HG03039 (cell line): Measurements from ENCODE around the gene ATOSB.

ENCODE experiments used
- ATAC-seq: cut with Tn5 transposase; IDR thresholded peaks from one replicate; pipeline ENCODE4 v1.9.1; 2021; ENCODE audit warnings: mild to moderate bottlenecking, moderate library complexity; ENCODE audit not compliant: unreplicated experiment

Gene ATOSB

DNA sequence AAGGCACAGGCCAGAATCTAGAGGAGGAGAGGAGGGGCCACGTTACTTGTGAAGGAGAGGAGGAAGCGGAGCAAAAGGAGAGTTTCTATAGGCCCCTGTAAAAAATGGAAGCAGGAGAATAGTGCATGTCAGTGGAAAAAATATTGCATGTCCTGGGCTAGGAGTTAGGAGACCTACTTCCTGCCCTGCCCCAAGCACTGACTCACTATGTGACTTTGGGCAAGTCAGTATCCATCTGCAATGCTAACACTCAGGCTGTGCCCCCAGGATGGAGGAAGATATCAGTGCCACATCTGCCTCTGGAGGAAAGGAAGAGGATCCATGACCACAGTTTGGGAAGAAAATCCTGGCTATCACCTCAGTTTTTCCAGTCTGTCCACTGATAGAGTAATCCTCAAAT lies 26.2 kb downstream of the ATOSB start:
- no peak for ATAC-seq

DNA sequence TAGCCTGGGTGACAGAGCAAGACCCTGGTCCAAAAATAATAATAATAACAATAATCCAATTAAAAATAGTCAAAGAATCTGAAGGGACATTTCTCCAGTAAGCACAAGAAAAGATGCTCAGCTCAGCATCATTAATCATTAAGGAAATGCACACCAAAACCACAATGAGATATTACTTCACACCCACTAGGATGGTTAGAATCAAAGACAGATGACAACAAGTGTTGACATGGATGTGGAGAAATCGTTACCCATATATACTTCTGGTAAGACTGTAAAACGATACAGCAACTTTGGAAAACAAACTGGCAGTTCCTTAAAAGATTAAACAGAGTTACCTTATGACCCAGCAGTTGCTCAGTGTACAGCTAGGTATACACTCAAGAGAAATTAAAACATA lies 30.6 kb downstream of the ATOSB start:
- ATAC-seq, result no peak

DNA sequence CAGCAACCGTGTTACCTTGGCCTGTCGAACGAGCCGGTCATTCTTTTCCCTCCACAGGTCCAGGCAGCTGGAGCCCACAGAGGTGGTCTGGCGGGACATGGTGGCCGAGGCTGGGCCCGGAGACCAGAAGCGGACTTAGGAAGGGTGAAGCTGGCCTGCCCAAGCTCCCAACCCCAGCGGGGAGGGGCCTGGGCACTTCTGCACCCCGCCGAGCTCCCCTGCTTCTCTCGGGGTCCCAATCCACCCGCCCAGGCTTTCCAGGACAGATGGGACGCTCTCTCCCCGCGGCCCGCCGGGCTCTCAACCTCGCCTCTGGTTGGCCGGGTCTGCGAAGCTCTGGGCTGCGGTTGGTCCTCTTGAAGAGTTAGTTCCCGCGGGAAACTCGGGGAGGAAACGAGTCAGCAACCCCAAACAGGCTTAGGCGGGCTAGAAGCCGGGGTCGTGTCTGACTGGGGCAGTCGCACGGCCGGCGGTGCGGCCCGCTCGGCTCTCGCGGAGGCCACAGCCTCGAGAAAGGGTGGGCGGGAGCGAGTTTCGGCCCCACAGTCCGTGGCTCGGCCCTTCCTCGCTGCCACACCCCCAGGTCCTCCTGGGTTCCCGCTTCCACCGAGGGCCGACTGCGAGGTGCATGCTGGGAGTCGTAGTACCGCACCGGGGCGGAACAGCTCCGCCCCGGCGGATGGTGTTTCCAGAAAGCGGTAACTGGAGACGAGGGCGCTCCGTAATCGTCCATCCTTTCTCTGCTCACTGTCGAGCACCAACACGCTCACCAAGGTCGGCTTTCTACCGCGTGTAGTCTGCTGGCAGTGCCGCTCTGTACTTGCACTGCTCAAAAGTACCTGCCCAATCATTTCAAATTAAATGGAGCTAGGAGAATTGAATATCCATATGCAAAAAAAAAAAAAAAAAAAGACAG lies 36.0 kb downstream of the ATOSB start, which contains the start of gene FANCG:
Gene FANCG (minus strand): TSS at position 517 of the 916 bp plus-strand sequence. CDS start 418 bp downstream, at position 99.
- peak; percentile 86 for ATAC-seq

DNA sequence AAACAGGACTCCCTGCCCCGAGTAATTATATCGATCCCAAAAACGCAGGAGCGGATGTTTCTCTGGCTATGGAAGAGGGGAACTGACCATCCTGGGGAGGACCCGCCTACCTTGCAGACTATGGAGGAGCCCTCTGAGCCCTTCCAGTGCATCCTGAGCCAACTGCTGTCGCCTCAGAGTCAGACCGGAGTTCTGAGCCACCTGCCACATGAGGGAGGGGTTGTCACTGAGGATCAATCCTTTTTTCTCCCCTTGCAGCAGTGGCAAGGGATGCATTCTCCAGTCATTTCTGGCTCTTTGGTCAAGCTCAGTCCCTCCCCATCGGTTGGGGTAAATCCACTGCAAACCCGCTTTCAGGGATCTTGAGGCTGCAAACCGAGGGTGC lies 36.6 kb downstream of the ATOSB start:
- ATAC-seq, result no peak

DNA sequence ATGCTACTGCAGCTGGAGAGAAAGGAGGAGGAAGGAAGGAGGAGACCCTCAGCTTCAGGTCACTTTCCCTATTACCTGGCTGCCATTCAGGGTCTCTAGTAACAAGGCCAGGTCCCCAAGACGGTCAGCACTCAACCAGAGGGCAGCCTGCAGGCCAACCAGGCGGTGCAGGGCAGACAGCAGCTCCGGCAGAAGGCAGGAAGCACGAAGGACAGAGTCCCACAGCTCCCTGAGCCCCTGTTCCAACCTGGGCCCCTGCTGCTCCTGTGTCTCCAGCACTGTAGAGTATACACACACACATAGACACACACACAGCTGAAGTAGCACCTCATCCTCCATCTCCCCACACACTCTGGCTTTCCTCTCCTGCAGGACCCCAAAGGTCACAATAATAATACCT lies 37.6 kb downstream of the ATOSB start:
- no peak for ATAC-seq

DNA sequence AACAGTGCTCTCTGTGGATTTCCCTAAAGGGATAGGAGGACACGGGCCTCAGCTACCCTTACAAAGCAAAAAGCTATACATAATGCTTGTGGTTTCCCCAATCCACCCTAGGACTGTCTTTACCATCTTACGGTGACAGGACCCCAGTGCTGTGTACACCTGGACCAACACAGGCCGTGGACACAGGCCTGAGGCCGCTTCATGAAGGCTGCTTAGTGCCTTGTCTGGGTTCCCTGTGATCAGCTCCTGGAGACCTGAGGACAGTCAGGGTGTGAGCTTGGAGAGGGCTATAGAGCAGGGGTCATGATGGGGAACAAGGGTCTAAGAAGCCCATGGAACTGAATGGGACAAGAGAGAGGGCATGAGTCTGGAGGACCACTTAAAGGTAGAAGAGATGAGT lies 38.8 kb downstream of the ATOSB start:
- no peak for ATAC-seq

DNA sequence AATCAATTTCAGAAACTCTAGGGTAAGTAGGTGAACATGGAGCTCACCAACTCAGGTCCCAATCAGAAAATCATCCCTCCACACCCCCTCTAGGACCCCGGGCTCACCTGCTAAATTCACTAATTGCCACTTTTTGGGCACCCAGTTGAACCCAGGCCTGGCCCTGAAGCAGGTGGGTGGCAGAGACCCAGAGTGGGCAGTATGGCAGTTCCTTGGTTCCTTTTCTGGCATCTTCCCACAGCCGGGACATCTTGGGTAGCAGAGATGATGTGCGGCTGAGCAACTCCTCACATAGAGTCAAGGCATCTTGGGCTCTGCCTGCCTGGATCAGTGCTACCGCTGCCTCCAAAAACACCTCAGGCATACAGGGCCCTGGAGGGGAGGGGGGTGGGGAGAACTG lies 40.3 kb downstream of the ATOSB start:
- ATAC-seq, result no peak

DNA sequence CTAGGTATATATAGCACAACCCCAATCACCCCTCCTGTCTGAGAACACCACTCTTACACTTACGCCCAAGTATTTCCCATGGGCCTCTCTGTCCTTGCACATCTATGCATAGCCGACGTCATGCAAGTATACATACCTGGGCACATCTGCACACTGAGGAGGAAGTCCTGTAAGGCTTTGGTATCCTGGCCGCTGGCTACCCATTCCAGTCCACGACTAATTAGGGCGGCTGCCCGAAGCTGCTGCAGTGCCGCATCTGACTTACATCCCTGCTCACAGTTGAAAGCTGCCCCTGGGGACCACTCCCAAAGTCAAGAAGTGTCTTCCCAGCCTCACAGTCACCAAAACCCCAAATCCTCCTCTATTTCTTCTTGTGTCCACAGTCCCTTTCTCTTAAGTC lies 40.9 kb downstream of the ATOSB start:
- no peak for ATAC-seq

DNA sequence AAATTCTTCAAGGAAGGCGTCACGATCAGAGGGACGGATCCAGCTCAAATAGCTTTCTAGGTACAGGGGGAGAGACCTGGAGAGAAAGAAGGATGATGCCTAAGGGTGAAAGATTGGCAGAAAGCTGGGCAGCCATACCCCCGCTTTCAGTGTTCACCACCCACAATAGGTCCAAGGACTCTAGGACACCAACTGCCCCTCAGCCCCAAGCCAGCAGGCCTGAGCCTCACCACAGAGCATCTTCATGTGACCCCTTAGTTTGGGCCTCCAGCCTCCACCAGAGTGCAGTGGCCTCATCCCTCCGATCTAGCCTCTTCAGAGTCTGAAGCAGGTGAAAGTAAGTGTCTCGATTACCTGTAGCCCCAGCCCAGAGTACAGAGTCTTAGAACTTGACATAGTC lies 41.5 kb downstream of the ATOSB start:
- ATAC-seq, result no peak

DNA sequence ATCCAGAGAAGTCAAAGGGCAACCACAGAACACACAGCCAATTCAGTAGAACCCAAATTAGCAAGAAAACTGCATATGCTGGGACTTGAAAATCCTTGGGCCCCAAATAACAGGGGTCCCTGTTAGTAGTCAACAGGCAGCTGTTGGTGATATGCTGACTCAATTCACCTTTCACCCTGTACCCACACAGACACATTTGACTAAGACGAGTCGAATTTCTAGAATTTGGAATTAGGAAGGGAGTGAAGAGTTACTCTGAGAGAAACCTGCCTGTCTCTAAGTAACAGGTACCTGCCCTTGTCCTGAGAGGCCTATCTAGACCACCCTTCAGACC lies 42.4 kb downstream of the ATOSB start:
- ATAC-seq, result no peak

DNA sequence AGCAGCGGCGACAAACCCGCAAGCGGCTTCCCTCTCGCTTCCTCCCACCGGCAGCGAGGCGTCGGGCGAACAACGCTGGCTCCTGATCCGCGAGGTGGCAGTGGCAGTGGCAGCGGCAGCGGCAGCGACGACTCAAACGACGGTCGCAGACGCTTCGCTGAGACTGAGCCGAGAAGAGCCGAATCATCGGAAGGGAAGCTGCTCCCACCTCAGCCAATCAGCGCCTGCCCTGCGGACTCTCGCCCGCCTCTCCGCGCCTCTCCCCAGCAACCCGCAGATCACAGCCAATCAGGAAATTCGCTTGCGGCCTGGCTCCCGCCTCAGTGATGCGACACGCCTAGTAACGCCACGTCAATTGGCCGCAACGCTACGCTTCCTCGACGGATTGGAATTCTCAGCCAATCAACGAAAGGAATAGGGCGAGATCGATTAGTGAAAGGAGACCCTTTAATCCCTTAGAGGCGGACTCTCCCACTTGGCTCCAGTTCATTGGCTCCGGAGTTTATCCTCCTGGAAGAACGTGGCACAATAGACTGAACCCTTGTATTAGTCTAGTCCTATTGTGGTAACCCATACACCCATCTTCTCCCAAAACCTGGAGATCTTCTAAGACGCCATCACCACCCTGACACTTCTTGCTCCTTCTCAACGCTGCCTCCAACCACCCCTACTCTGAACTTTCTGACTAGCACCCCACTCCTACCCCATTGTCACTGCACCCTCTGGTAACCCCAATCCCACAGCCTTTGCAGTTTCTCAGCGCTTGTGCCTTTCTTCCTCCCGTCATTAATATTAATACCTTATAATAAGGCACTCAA lies 43.0 kb downstream of the ATOSB start, which contains the start of gene VCP:
Gene VCP (minus strand): TSS at position 165 of the 818 bp plus-strand sequence. CDS start 272 bp downstream, outside the sequence.
- ATAC-seq, result peak; percentile 75

DNA sequence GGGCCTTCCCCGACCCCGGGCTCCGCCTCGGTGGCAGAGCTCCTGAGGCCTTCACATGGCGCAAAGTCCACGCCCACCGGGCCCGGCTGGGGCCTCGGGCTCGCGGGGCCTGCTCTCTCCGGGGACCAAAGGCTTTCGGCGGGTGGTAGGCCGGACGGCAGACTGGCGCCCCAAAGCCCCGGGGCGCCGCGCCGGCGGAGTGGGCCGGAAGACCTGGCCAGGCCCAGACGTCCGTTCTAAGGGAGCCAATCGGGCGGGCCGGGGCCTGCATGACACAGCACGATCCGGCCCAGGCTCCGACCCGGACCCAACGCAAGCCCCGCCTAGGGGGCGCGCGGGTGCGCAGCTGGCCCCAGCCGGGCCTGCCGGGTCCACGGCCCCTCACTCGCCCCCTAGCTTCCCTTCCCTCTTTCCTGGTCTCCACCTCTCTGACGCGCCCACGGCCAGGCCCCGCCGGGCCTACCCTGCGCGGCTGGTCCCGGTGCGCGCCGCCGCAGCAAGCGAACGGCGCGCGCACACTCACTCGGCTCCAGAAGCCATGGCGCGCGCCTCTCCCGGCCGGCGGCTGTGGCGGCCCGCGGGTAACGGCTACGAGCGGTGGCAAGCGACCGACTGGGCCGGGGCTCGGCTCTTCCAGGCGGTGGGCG lies 43.7 kb downstream of the ATOSB start:
- ATAC-seq, result peak; percentile 37

DNA sequence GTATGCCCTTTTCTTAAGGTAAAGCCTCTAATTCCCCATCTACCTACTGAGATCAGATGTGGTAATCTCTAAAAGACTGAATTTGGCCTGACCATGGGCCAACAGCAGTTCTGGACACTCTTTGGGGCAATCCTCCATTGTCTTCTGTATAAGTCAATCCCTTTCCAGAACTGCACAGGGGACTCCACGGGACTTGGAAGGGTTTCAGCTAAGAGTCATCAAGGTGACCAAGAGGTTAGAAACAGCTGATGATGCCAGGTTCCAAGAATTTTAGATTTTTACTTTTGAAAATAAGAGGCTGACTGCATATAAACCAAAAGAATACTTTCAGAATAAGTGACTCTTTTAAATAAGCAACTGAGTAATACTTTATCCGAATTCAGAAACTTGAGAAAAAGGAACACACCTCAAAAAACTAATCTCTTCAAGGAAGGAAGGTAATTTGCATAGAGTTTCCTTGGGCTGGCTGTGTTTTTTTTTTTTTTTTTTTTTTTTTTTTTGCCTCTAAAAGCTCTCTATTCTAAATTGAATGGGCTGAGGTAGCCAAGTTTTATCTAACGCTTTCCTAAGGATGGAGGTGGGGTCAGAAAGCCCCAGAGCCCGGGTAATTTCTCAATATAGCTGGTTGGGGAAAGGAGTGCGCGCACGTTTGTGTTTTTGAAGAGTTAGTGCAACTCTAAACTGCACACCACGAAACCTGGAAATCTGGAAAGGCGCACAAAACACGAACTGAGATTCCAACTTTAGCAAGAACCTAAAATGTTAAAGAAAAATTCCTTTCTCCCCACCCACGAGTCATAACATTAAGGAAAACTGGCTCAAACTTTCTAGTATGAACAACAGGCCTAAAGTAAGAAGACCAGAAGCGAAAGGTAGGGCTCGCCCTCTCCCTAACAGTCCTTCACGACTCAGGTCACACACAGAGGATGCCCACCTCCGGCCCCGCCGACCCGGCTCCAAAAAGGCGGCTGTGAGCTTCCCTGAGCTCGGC lies 44.5 kb downstream of the ATOSB start:
- no peak for ATAC-seq

DNA sequence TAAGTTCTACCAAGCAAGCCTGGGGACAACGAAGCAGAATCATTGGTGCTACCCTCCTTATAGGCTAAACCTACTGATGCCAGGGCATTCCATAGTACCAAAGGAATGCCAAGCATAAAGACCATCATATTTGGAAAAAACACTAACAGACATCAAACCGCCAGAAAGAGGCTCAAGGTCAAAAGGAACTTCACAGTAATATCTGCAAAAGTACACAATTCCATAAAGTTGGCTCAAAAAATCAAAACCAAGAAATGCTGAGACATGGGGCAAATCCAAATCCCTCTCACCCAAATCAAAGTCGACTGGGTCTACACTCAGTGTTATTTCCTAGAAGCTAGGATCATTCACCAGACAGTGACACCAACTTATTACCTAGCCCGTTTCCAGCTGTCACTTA lies 46.6 kb downstream of the ATOSB start:
- ATAC-seq, result no peak

DNA sequence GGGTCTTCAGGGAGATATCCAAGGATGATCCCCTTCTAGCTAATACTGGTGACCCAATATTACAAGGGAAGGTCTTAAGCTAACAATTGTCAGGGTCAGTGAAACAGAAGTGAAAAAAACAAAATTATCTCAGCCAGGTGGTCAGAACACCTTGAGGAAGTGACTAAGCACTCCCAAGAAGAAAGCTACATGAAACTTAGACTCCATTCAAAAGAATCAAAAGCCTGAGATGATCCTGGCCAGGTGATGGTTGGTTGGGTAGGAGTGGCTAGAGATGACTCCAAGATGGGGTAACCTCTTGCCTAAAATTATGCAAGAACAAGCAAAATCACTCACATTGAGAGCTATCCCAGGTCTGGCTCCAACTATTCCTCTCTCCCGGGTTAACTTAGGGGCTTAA lies 48.6 kb downstream of the ATOSB start:
- no peak for ATAC-seq

DNA sequence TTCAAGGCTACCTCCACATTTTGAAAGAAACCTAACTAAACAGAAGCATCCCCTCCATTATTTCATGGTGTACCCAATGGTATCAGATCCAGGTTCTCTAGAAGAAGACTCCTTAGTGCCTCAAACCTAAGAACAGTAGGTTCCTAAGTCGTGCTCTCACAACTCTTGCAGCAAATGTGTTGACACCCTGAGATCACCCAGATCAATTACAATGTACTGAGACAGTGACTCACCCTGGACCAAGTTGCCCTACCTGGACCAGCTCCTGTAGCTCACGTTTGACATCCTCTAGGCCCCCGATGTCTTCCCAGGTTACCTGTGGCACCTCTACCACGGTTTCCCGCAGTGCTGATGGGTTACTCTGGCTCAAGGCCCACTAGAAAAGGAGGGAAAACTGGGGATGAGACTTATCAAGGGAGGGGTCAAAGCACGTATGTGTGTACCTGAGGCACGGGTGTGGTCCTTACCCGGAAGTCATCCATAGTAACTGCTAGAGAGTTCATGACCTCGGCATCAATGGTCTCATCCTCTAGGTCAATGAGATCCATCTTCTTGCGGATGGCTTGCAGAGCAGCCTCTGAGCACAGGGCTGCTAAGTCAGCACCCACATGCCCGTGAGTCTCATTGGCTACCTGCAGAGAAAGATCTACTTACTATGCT lies 55.0 kb downstream of the ATOSB start:
- ATAC-seq, result no peak

DNA sequence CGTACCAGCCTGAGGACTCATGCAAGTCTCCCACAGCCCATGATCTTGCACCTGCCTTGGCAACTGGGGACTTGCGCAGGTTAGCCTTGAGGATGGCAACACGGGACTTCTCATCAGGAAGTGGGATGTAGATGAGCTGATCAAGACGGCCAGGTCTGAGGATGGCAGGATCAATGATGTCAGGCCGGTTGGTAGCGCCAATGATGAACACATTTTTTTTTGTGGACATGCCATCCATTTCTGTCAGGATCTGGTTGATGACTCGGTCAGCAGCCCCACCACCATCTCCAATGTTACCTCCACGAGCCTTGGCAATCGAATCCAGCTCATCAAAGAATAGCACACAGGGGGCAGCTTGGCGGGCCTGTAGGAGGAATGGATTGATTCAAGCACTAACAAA lies 56.2 kb downstream of the ATOSB start:
- ATAC-seq, result no peak

DNA sequence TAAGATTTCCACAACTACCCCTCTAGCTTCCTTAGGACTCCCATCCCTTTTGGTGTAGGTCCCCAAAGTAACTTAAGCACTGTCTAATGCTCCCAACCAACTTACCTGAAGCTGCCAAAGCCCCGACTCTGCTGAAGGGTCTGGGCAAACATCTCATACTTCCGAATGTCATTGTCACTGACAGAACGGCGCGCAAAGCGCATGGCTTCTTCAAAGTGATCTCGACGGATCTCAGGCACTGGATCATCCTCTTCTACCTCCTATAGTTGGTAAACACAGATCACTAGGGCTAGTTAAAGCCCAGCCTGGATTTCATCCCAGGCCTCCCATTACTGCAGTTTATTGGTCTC lies 58.4 kb downstream of the ATOSB start:
- ATAC-seq, result no peak

DNA sequence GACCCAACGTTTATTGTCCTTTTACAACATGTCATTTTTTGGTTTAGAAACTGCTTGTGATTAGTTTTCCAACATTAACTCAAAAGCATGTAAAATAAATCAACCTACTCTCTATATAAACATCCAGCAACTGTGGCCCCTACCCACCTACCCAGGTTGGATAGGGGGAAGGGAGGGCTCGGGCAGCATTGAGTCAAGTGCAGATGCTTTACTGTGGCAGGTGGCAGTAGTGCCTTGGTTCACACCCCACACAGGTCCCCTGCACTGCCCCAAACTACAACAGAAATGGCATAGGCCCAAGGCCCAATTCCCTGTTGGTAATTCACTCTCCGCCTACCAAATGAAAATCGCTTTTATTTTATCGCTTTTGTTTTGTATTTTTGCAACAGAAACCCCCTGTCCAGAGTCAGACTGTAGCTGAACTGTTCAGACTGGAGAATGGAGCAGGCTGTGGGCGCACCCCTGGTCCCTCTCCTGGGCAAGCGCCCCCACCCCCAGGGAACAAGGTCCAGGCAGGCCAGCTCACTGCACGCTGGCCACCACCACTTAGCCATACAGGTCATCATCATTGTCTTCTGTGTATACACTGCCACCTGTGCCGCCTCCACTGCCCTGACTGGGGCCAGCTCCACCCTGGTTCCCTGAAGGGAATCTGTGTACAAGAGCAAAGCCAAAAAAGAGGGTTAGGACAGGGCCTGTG lies 58.9 kb downstream of the ATOSB start:
- ATAC-seq, result no peak
